Fibroblast of mammary gland (primary cell): Measurements from ENCODE around the gene ASGR1.

ENCODE experiments used
- DNase-seq: peaks from one replicate; pipeline ENCODE4 v3.0.0-alpha.2; 2010; ENCODE audit warnings: low read depth
- H3K4me3 ChIP-seq: 2 replicates; pipeline ENCODE4 v1.5.1; 2011; ENCODE audit warnings: low read depth, mild to moderate bottlenecking, low read length, moderate library complexity; ENCODE audit not compliant: control insufficient read depth
- TF ChIP-seq, protein P1 (sequence below): conservative IDR thresholded peaks from 2 replicates; pipeline ENCODE4 v1.5.1; 2011; ENCODE audit warnings: low read depth, low read length, inconsistent platforms; ENCODE audit not compliant: control insufficient read depth, insufficient read depth

Gene ASGR1

GRCh38 chr17:7224110-7224509, 44.9 kb upstream of the ASGR1 start:
- no peak overlapping the region for H3K4me3 ChIP-seq
- TF ChIP-seq, protein P1, sequence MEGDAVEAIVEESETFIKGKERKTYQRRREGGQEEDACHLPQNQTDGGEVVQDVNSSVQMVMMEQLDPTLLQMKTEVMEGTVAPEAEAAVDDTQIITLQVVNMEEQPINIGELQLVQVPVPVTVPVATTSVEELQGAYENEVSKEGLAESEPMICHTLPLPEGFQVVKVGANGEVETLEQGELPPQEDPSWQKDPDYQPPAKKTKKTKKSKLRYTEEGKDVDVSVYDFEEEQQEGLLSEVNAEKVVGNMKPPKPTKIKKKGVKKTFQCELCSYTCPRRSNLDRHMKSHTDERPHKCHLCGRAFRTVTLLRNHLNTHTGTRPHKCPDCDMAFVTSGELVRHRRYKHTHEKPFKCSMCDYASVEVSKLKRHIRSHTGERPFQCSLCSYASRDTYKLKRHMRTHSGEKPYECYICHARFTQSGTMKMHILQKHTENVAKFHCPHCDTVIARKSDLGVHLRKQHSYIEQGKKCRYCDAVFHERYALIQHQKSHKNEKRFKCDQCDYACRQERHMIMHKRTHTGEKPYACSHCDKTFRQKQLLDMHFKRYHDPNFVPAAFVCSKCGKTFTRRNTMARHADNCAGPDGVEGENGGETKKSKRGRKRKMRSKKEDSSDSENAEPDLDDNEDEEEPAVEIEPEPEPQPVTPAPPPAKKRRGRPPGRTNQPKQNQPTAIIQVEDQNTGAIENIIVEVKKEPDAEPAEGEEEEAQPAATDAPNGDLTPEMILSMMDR, result no peak
- no peak for DNase-seq

DNA sequence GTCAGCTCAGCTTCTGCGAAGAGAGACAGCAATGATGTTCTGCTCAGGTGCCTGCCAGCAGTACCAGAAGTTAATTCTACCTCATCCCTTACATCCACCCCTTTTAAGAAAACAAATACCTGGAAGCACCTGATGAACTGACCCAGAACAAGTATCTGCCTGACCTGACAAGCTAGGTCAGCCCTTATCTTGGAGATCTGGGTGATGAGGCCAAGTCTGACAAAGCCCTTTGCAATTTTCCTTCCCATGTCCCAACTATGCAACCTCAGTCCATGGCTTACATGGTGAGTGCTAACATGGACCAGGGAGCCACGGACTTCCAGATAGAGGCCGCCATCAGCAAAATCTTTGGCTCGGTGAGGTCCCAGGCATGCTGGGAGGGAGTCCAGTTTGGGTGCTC, 44.2 kb upstream of the ASGR1 start:
- H3K4me3 ChIP-seq, result no peak overlapping the region
- DNase-seq, result no peak
- TF ChIP-seq, protein P1, result no peak

- DNase-seq, result no peak
- H3K4me3 ChIP-seq, result no peak overlapping the region
- TF ChIP-seq, protein P1, result no peak
Observed at GRCh38 chr17:7222972-7223292, 43.8 kb upstream of the ASGR1 start.

- DNase-seq, result no peak
- no peak overlapping the region for H3K4me3 ChIP-seq
- TF ChIP-seq, protein P1, result no peak
Observed at GRCh38 chr17:7222093-7222971, 43.2 kb upstream of the ASGR1 start.

- DNase-seq, result no peak
- TF ChIP-seq, protein P1, result no peak
- peak overlapping the region; percentile 73 for H3K4me3 ChIP-seq
Observed at GRCh38 chr17:7221278-7222092, 42.3 kb upstream of the ASGR1 start.

DNA sequence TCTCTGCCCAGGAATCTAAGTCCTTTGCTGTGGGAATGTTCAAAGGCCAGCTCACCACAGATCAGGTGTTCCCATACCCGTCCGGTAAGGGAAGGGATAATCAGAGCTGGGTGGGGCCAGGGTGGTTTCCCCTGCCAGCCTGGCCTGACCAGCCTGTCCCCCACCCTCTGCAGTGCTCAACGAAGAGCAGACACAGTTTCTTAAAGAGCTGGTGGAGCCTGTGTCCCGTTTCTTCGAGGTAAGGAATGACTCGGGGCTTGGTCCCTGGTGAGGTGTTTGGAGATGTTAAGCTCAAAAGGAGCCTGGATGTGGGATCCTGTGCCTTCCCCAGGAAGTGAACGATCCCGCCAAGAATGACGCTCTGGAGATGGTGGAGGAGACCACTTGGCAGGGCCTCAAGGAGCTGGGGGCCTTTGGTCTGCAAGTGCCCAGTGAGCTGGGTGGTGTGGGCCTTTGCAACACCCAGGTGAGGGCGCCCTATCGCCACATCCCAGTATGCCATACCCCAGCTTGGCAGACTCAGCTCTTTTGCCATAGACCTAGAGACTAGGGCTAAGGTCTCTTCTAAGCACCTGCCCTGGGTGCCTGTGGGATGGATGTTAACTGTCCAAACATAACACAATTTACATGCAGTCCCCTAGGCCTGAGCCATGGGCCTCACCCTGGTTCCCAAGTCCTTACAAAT, 41.6 kb upstream of the ASGR1 start:
- TF ChIP-seq, protein P1, result peak; percentile 48
- DNase-seq, result peak; percentile 67
- peak overlapping the region; percentile 73 for H3K4me3 ChIP-seq
